ENCODE data around the gene EFNA5.

The EFNA5 gene

GRCh38 chr5:107483231-107484024, 187.3 kb downstream of the EFNA5 start:
- peaks cover 55% of the 10 kb centered on the region for H3K4me1 ChIP-seq (ENCODE audit: control insufficient read depth, insufficient read depth, low read length)
- H3K27ac ChIP-seq (ENCODE audit: low read depth, low read length) = no peak overlapping the region
- no peaks in the 10 kb centered on the region for H3K36me3 ChIP-seq (ENCODE audit: control insufficient read depth, insufficient read depth, low read length)
- no peaks in the 10 kb centered on the region for H3K27me3 ChIP-seq (ENCODE audit: control insufficient read depth, insufficient read depth, low read length)
- no peak overlapping the region for H3K4me3 ChIP-seq (ENCODE audit: low read depth, low read length)
- H3K9ac ChIP-seq (ENCODE audit: low read depth, low read length) = no peak overlapping the region
- no peaks in the 10 kb centered on the region for H3K9me3 ChIP-seq (ENCODE audit: control insufficient read depth, insufficient read depth, low read length)

GRCh38 chr5:107478068-107478641, 192.6 kb downstream of the EFNA5 start:
- Histone ChIP-seq H3K27ac (ENCODE audit: low read depth, low read length) (peak overlapping the region; percentile 79), H3K9me3 (ENCODE audit: control insufficient read depth, insufficient read depth, low read length) (no peaks in the 10 kb centered on the region), H3K9ac (ENCODE audit: low read depth, low read length) (no peak overlapping the region), H3K27me3 (ENCODE audit: control insufficient read depth, insufficient read depth, low read length) (no peaks in the 10 kb centered on the region), H3K4me3 (ENCODE audit: low read depth, low read length) (no peak overlapping the region), H3K4me1 (ENCODE audit: control insufficient read depth, insufficient read depth, low read length) (peaks cover 60% of the 10 kb centered on the region), H3K36me3 (ENCODE audit: control insufficient read depth, insufficient read depth, low read length) (no peaks in the 10 kb centered on the region)

GRCh38 chr5:107477492-107477891, 193.2 kb downstream of the EFNA5 start:
- Histone ChIP-seq H3K36me3 (ENCODE audit: control insufficient read depth, insufficient read depth, low read length) (no peaks in the 10 kb centered on the region), H3K27ac (ENCODE audit: low read depth, low read length) (peak overlapping the region; percentile 79), H3K4me1 (ENCODE audit: control insufficient read depth, insufficient read depth, low read length) (peaks cover 66% of the 10 kb centered on the region), H3K9ac (ENCODE audit: low read depth, low read length) (no peak overlapping the region), H3K27me3 (ENCODE audit: control insufficient read depth, insufficient read depth, low read length) (no peaks in the 10 kb centered on the region), H3K9me3 (ENCODE audit: control insufficient read depth, insufficient read depth, low read length) (no peaks in the 10 kb centered on the region), H3K4me3 (ENCODE audit: low read depth, low read length) (no peak overlapping the region)

GRCh38 chr5:107476783-107477182, 194.0 kb downstream of the EFNA5 start:
- Histone ChIP-seq H3K27ac (ENCODE audit: low read depth, low read length) (peak overlapping the region; percentile 60), H3K4me1 (ENCODE audit: control insufficient read depth, insufficient read depth, low read length) (peaks cover 71% of the 10 kb centered on the region), H3K27me3 (ENCODE audit: control insufficient read depth, insufficient read depth, low read length) (no peaks in the 10 kb centered on the region), H3K36me3 (ENCODE audit: control insufficient read depth, insufficient read depth, low read length) (no peaks in the 10 kb centered on the region), H3K4me3 (ENCODE audit: low read depth, low read length) (no peak overlapping the region), H3K9me3 (ENCODE audit: control insufficient read depth, insufficient read depth, low read length) (no peaks in the 10 kb centered on the region), H3K9ac (ENCODE audit: low read depth, low read length) (no peak overlapping the region)

- Histone ChIP-seq H3K4me1 (ENCODE audit: control insufficient read depth, insufficient read depth, low read length) (peaks cover 88% of the 10 kb centered on the region), H3K27ac (ENCODE audit: low read depth, low read length) (peak overlapping the region; percentile 56), H3K36me3 (ENCODE audit: control insufficient read depth, insufficient read depth, low read length) (no peaks in the 10 kb centered on the region), H3K9me3 (ENCODE audit: control insufficient read depth, insufficient read depth, low read length) (no peaks in the 10 kb centered on the region), H3K27me3 (ENCODE audit: control insufficient read depth, insufficient read depth, low read length) (no peaks in the 10 kb centered on the region), H3K4me3 (ENCODE audit: low read depth, low read length) (no peak overlapping the region), H3K9ac (ENCODE audit: low read depth, low read length) (no peak overlapping the region)
Observed at GRCh38 chr5:107474716-107475489, 195.8 kb downstream of the EFNA5 start.

- no peak overlapping the region for H3K9ac ChIP-seq (ENCODE audit: low read depth, low read length)
- H3K27ac ChIP-seq (ENCODE audit: low read depth, low read length) = peak overlapping the region; percentile 56
- H3K4me1 ChIP-seq (ENCODE audit: control insufficient read depth, insufficient read depth, low read length) = peaks cover 89% of the 10 kb centered on the region
- H3K36me3 ChIP-seq (ENCODE audit: control insufficient read depth, insufficient read depth, low read length) = no peaks in the 10 kb centered on the region
- H3K4me3 ChIP-seq (ENCODE audit: low read depth, low read length) = no peak overlapping the region
- H3K27me3 ChIP-seq (ENCODE audit: control insufficient read depth, insufficient read depth, low read length) = no peaks in the 10 kb centered on the region
- H3K9me3 ChIP-seq (ENCODE audit: control insufficient read depth, insufficient read depth, low read length) = no peaks in the 10 kb centered on the region
Observed at GRCh38 chr5:107474361-107474715, 196.4 kb downstream of the EFNA5 start.

GRCh38 chr5:107472620-107473064, 198.1 kb downstream of the EFNA5 start:
- H3K9me3 ChIP-seq (ENCODE audit: control insufficient read depth, insufficient read depth, low read length) = no peaks in the 10 kb centered on the region
- peak overlapping the region; percentile 80 for H3K27ac ChIP-seq (ENCODE audit: low read depth, low read length)
- no peaks in the 10 kb centered on the region for H3K36me3 ChIP-seq (ENCODE audit: control insufficient read depth, insufficient read depth, low read length)
- peaks cover 90% of the 10 kb centered on the region for H3K4me1 ChIP-seq (ENCODE audit: control insufficient read depth, insufficient read depth, low read length)
- no peaks in the 10 kb centered on the region for H3K27me3 ChIP-seq (ENCODE audit: control insufficient read depth, insufficient read depth, low read length)
- H3K4me3 ChIP-seq (ENCODE audit: low read depth, low read length) = peak overlapping the region; percentile 11; the same call in 1 of the 2 replicates
- H3K9ac ChIP-seq (ENCODE audit: low read depth, low read length) = no peak overlapping the region

- Histone ChIP-seq H3K4me1 (ENCODE audit: control insufficient read depth, insufficient read depth, low read length) (peaks cover 96% of the 10 kb centered on the region), H3K36me3 (ENCODE audit: control insufficient read depth, insufficient read depth, low read length) (no peaks in the 10 kb centered on the region), H3K9me3 (ENCODE audit: control insufficient read depth, insufficient read depth, low read length) (no peaks in the 10 kb centered on the region), H3K4me3 (ENCODE audit: low read depth, low read length) (no peak overlapping the region), H3K9ac (ENCODE audit: low read depth, low read length) (no peak overlapping the region), H3K27ac (ENCODE audit: low read depth, low read length) (peak overlapping the region; percentile 60), H3K27me3 (ENCODE audit: control insufficient read depth, insufficient read depth, low read length) (no peaks in the 10 kb centered on the region)
Observed at GRCh38 chr5:107470295-107470582, 200.5 kb downstream of the EFNA5 start.

GRCh38 chr5:107469485-107470294, 201.0 kb downstream of the EFNA5 start:
- H3K27me3 ChIP-seq (ENCODE audit: control insufficient read depth, insufficient read depth, low read length) = no peaks in the 10 kb centered on the region
- H3K9me3 ChIP-seq (ENCODE audit: control insufficient read depth, insufficient read depth, low read length) = no peaks in the 10 kb centered on the region
- H3K4me3 ChIP-seq (ENCODE audit: low read depth, low read length) = no peak overlapping the region
- H3K9ac ChIP-seq (ENCODE audit: low read depth, low read length) = no peak overlapping the region
- H3K27ac ChIP-seq (ENCODE audit: low read depth, low read length) = peak overlapping the region; percentile 60
- H3K36me3 ChIP-seq (ENCODE audit: control insufficient read depth, insufficient read depth, low read length) = no peaks in the 10 kb centered on the region
- peaks cover 96% of the 10 kb centered on the region for H3K4me1 ChIP-seq (ENCODE audit: control insufficient read depth, insufficient read depth, low read length)

- no peaks in the 10 kb centered on the region for H3K27me3 ChIP-seq (ENCODE audit: control insufficient read depth, insufficient read depth, low read length)
- H3K4me3 ChIP-seq (ENCODE audit: low read depth, low read length) = no peak overlapping the region
- H3K9me3 ChIP-seq (ENCODE audit: control insufficient read depth, insufficient read depth, low read length) = no peaks in the 10 kb centered on the region
- H3K9ac ChIP-seq (ENCODE audit: low read depth, low read length) = no peak overlapping the region
- peaks cover 96% of the 10 kb centered on the region for H3K4me1 ChIP-seq (ENCODE audit: control insufficient read depth, insufficient read depth, low read length)
- H3K27ac ChIP-seq (ENCODE audit: low read depth, low read length) = peak overlapping the region; percentile 26
- no peaks in the 10 kb centered on the region for H3K36me3 ChIP-seq (ENCODE audit: control insufficient read depth, insufficient read depth, low read length)
Observed at GRCh38 chr5:107469064-107469463, 201.7 kb downstream of the EFNA5 start.
